Ascending aorta (tissue), 2 donors: Measurements from ENCODE around the gene C1QL4. TPM values are rescaled to one million over a fixed set of nuclear protein-coding genes. Genes with fewer than 3 reads are reported as not detected.

Experiments
- DNase-seq, 2 donors: peaks; one replicate each; pipeline ENCODE4 v3.0.0-alpha.2; 2019; ENCODE audit warnings: low spot score in 2 of 2
- H3K27ac ChIP-seq, 2 donors: fragments of 200-600 bp; sonication (generic); one replicate each; pipeline ENCODE4 v1.5.1; 2016 to 2017; ENCODE audit warnings: mild to moderate bottlenecking in 1 of 2
- H3K27me3 ChIP-seq: fragments of 200-600 bp; sonication (generic); one replicate; pipeline ENCODE4 v1.5.1; 2017
- H3K36me3 ChIP-seq, 2 donors: fragments of 200-600 bp; sonication (generic); one replicate each; pipeline ENCODE4 v1.5.1; 2016
- H3K4me1 ChIP-seq, 2 donors: fragments of 200-600 bp; sonication (generic); one replicate each; pipeline ENCODE4 v1.5.1; 2016 to 2017; ENCODE audit warnings: mild to moderate bottlenecking in 1 of 2
- H3K4me3 ChIP-seq, 2 donors: fragments of 200-600 bp; sonication (generic); one replicate each; pipeline ENCODE4 v1.5.1; 2016 to 2017; ENCODE audit warnings: mild to moderate bottlenecking in 1 of 2
- H3K9me3 ChIP-seq, 2 donors: fragments of 200-600 bp; sonication (generic); one replicate each; pipeline ENCODE4 v1.5.1; 2016
- CTCF ChIP-seq, 3 experiments: fragments of 200-600 bp in 2 of 3; fragments of 450-650 bp in 1 of 3; sonication (generic) in 2 of 3; IDR thresholded peaks; one replicate each; pipeline ENCODE4 v1.5.1; 2016 to 2019; ENCODE audit warnings: antibody characterized with exemption in 3 of 3, mild to moderate bottlenecking in 1 of 3, moderate library complexity in 1 of 3
- intact Hi-C: fragments of 100-400 bp; cut with DNase I; formaldehyde crosslinking; loops from one replicate; pipeline ENCODE4 v1.15.1; 2023
- total RNA-seq: library from RNA; depleted of rRNA; stranded (reverse); fragments of >200 nt; gene quantifications from one replicate; pipeline ENCODE4 v1.1.0, GENCODE V29; 2016

C1QL4 gene
- total RNA-seq, 1 donor from 2014 or later, result not detected

- intact Hi-C loops, result loop anchor here (1.0 kb wide), 1 partner anchor 183 kb away; no protein-coding TSS in a partner anchor
- H3K4me3 ChIP-seq, result no peak overlapping the region
- no peaks in the 10 kb centered on the region for H3K4me1 ChIP-seq
- no peak for DNase-seq
- H3K36me3 ChIP-seq, result no peaks in the 10 kb centered on the region
- peaks cover 3% of the 10 kb centered on the region for H3K27me3 ChIP-seq
- no peak overlapping the region for H3K27ac ChIP-seq
- H3K9me3 ChIP-seq, result no peaks in the 10 kb centered on the region
- no peak for TF ChIP-seq CTCF (IDR thresholded peaks at IDR 0.05)
Measured at GRCh38 chr12:49330631-49331379, 6.2 kb downstream of the C1QL4 start.

- Histone ChIP-seq H3K9me3 (no peaks in the 10 kb centered on the region), H3K36me3 (no peaks in the 10 kb centered on the region), H3K27me3 (no peaks in the 10 kb centered on the region), H3K27ac (no peak overlapping the region), H3K4me3 (no peak overlapping the region), H3K4me1 (no peaks in the 10 kb centered on the region)
- no peak for TF ChIP-seq CTCF (IDR thresholded peaks at IDR 0.05)
- intact Hi-C loops, result no loop called here
- no peak for DNase-seq
Measured at GRCh38 chr12:49330032-49330619, 6.9 kb downstream of the C1QL4 start.

GRCh38 chr12:49328816-49329215, 8.2 kb downstream of the C1QL4 start:
- Histone ChIP-seq H3K9me3 (no peaks in the 10 kb centered on the region), H3K4me1 (no peaks in the 10 kb centered on the region), H3K27ac (no peak overlapping the region), H3K27me3 (no peaks in the 10 kb centered on the region), H3K36me3 (no peaks in the 10 kb centered on the region), H3K4me3 (no peak overlapping the region)
- intact Hi-C loops, result no loop called here
- no peak for DNase-seq
- TF ChIP-seq CTCF (IDR thresholded peaks at IDR 0.05), result no peak

GRCh38 chr12:49327887-49328286, 9.1 kb downstream of the C1QL4 start:
- DNase-seq, result no peak
- Histone ChIP-seq H3K36me3 (no peaks in the 10 kb centered on the region), H3K27ac (no peak overlapping the region), H3K4me1 (peaks cover 0 to 6% of the 10 kb centered on the region in 2 donors), H3K4me3 (no peak overlapping the region), H3K9me3 (no peaks in the 10 kb centered on the region), H3K27me3 (no peaks in the 10 kb centered on the region)
- intact Hi-C loops, result loop anchor here (1.0 kb wide), 1 partner anchor 22 kb away; no protein-coding TSS in a partner anchor
- TF ChIP-seq CTCF (IDR thresholded peaks at IDR 0.05), result no peak

GRCh38 chr12:49327368-49327767, 9.6 kb downstream of the C1QL4 start:
- Histone ChIP-seq H3K4me1 (peaks cover 0 to 6% of the 10 kb centered on the region in 2 donors), H3K27me3 (no peaks in the 10 kb centered on the region), H3K27ac (no peak overlapping the region), H3K4me3 (no peak overlapping the region), H3K36me3 (no peaks in the 10 kb centered on the region), H3K9me3 (no peaks in the 10 kb centered on the region)
- TF ChIP-seq CTCF (IDR thresholded peaks at IDR 0.05), result no peak
- intact Hi-C loops, result loop anchor here (1.0 kb wide), 1 partner anchor 23 kb away; no protein-coding TSS in a partner anchor
- DNase-seq, result no peak
